NB4 (cell line): Measurements from ENCODE around the gene PPP1R16B.

Experiments
- DNase-seq: peaks from one replicate; pipeline ENCODE4 v3.0.0; 2010; ENCODE audit warnings: low read depth
- H3K4me3 ChIP-seq: one replicate; pipeline ENCODE4 v1.5.1; 2011; ENCODE audit warnings: mild to moderate bottlenecking, low read depth, low read length, moderate library complexity
- MYC ChIP-seq: IDR thresholded peaks from 2 replicates; pipeline ENCODE4 v1.6.1; 2011; ENCODE audit warnings: low read depth, low read length
- POLR2A ChIP-seq: IDR thresholded peaks from 2 replicates; pipeline ENCODE4 v1.6.1; 2011; ENCODE audit warnings: mild to moderate bottlenecking; ENCODE audit not compliant: insufficient read length; ENCODE audit errors: extremely low read depth
- TF ChIP-seq, protein P1 (sequence below): IDR thresholded peaks from 2 replicates; pipeline ENCODE4 v1.6.1; 2011; ENCODE audit warnings: low read depth, low read length
- TF ChIP-seq, protein P2 (sequence below): IDR thresholded peaks from one replicate; pipeline ENCODE4 v1.5.1; 2012; ENCODE audit warnings: low read depth, low read length

The PPP1R16B gene

DNA sequence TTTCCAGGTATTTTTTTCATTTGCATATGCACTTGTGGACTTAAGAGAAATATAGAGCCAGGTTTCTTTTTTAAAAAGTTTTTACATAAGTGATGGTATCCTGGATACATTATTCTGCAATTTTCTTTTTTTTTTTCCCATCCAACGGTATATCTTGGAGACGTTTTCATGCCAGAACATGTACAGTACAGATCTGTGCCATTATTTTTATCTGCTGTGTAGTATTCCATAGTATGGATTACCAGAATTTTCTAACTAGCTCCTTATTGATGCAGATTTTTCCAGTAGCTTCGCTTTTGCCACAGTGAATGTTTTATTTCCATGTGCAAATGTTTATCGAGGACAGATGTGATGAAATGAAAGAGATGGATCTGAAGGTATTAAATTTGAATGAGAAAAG is 34.1 kb downstream of the PPP1R16B start:
- TF ChIP-seq MYC, result no peak
- TF ChIP-seq, protein P1, sequence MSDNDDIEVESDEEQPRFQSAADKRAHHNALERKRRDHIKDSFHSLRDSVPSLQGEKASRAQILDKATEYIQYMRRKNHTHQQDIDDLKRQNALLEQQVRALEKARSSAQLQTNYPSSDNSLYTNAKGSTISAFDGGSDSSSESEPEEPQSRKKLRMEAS, result no peak
- TF ChIP-seq, protein P2, sequence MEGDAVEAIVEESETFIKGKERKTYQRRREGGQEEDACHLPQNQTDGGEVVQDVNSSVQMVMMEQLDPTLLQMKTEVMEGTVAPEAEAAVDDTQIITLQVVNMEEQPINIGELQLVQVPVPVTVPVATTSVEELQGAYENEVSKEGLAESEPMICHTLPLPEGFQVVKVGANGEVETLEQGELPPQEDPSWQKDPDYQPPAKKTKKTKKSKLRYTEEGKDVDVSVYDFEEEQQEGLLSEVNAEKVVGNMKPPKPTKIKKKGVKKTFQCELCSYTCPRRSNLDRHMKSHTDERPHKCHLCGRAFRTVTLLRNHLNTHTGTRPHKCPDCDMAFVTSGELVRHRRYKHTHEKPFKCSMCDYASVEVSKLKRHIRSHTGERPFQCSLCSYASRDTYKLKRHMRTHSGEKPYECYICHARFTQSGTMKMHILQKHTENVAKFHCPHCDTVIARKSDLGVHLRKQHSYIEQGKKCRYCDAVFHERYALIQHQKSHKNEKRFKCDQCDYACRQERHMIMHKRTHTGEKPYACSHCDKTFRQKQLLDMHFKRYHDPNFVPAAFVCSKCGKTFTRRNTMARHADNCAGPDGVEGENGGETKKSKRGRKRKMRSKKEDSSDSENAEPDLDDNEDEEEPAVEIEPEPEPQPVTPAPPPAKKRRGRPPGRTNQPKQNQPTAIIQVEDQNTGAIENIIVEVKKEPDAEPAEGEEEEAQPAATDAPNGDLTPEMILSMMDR, result no peak
- TF ChIP-seq POLR2A, result no peak
- no peak overlapping the region for H3K4me3 ChIP-seq
- no peak for DNase-seq

DNA sequence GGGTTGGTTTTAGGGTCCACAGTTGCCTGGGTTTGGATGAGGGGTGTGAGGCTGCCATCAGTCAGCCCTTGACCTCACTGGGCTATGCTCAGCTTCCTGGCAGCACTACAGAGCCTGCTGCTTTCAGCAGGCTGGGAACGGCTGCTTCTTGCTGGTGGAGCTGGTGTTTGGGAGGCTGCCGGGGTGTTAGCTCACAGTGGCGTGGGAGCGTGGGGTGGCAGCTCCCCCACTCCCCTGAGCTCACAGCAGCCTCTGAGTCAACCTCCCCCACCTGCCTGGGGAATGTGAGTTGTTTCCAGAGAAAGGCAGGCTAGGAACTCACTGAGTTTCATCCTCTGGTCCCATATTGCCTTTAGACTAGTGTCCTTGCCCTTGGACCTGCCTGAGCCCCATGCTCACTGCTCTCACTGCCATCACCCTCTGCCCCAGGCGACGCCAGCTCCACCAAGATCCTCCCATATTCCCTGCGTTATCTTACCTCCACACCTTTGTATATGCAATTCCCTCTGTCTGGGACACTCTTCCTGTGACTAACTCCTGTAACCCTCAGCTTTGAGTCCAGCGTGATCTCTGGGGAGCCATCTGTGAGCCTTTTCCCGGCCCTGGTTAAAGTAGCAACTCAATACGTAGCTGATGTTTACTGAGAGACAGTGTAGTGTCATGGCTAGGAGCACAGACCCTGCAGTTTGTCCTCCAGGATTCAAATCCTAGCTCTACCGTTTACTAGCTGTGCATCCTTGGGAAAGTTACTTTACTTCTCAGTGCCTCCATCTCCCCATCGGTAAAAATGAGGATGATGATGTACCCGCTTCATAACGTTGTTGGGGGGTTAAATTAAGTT is 34.8 kb downstream of the PPP1R16B start:
- TF ChIP-seq POLR2A, result no peak
- TF ChIP-seq, protein P1, result no peak
- no peak for TF ChIP-seq MYC
- TF ChIP-seq, protein P2, result no peak
- no peak overlapping the region for H3K4me3 ChIP-seq
- DNase-seq, result peak; percentile 27

DNA sequence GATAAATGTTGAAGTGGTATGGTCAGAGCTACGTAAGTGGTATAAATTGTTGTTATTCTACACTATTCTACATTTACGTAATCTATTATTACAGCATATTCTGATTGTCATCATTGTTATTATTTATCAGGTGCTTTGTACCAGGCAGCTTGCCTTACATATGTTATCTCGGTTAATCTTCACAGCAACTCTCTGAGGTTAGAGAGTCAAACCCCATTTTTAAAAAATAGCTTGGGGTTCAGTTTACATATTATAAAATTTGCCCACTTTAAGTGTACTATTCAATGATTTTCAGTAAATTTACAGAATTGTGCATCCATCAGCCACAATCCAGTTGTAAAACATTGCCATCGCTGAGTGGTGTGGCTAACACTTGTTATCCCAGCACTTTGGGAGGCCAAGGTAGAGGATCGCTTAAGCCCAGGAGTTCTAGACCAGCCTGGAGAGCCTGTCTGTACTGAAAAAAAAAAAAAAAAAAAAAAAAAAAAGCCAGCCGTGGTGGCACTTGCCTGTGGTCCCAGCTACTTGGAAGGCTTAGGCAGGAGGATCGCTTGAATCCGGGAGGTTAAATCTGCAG is 35.5 kb downstream of the PPP1R16B start:
- DNase-seq, result no peak
- H3K4me3 ChIP-seq, result no peak overlapping the region
- TF ChIP-seq, protein P2, result no peak
- TF ChIP-seq MYC (no peak), POLR2A (no peak)

DNA sequence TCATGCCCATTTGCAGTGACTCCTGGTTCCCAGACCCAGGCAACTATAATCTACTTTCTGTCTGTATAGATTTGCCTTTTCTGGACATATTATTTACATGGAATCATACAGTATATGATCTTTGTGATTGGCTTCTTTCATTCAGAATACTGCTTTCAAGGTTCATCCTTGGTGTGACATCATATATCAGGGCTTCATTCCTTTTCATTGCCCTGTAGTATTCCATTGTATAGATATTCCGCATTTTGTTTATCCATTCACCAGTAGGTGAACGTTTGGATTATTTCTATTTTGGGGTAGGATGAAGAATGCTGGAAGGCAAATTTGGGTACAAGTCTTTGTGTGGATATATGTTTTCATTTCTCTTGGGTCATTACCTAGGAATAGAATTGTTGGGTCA is 36.1 kb downstream of the PPP1R16B start:
- TF ChIP-seq, protein P1, result no peak
- TF ChIP-seq, protein P2, result no peak
- TF ChIP-seq POLR2A (no peak), MYC (no peak)
- no peak overlapping the region for H3K4me3 ChIP-seq
- no peak for DNase-seq

DNA sequence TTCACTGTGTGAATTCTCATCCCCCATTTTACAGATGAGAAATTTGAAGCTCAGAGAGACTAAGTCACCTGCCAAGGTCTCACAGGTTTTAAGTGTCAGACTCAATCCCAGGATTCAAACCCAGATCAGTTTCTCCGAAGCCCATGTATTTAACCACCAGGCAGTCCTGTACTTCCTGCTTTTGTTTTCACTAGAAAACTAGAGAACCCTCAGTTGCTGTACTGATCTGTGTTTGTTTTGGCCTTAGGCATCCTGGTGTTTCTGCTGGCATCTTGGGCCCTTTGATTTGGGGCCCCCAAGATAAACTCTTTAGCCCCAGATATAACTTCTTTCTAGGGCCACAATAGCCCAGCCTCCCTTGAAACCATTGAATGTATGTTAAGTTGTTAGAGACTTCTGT is 36.5 kb downstream of the PPP1R16B start:
- DNase-seq, result no peak
- no peak overlapping the region for H3K4me3 ChIP-seq
- TF ChIP-seq POLR2A, result no peak
- TF ChIP-seq, protein P2, result no peak
- no peak for TF ChIP-seq MYC
- TF ChIP-seq, protein P1, result no peak
